Kidney epithelial cell (primary cell): ENCODE data around the gene NDUFS4. TPM values are rescaled to one million over a fixed set of nuclear protein-coding genes. Genes with fewer than 3 reads are reported as not detected.

Source experiments
- DNase-seq: peaks from one replicate; pipeline ENCODE4 v3.0.0-alpha.2; 2010; ENCODE audit warnings: low read depth
- H3K27me3 ChIP-seq: 2 replicates; pipeline ENCODE4 v1.6.0; 2011; ENCODE audit warnings: low read length; ENCODE audit not compliant: control insufficient read depth, insufficient read depth
- H3K36me3 ChIP-seq: 2 replicates; pipeline ENCODE4 v1.5.1; 2011; ENCODE audit warnings: low read length; ENCODE audit not compliant: control insufficient read depth, insufficient read depth
- H3K4me3 ChIP-seq: 2 replicates; pipeline ENCODE4 v1.5.1; 2011; ENCODE audit warnings: low read depth, mild to moderate bottlenecking, control low read depth, low read length
- total RNA-seq: library from RNA; depleted of rRNA; stranded (reverse); fragments of >200 nt; gene quantifications from 2 replicates; pipeline ENCODE4 v1.2.3, GENCODE V29; 2015
- TF ChIP-seq, protein P1 (sequence below): IDR thresholded peaks from 2 replicates; pipeline ENCODE4 v1.5.1; 2011; ENCODE audit warnings: mild to moderate bottlenecking, moderate library complexity, low read length, control low read depth, inconsistent platforms; ENCODE audit not compliant: insufficient read depth, poor library complexity, severe bottlenecking

Gene NDUFS4
- total RNA-seq, 1 donor from 2014 or later: 135 TPM

DNA sequence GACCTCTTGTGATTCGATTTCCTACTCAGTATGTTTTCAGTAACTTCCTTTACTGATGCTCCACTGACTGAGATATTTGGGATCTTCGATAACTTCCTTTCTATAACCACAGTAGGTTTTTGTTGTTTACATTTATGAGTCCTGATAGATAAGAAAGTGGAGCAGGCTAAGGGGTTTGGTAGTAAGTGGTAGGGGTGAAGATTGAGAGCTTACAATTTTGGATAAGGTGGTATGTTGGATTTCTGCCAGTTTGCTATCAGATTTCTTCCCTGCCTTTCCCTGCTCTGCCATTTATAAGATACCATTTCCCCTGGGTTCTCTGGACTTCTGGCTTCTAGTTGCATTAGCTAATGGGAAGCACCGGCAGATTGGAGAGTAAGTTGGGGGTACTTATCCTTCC lies 7.9 kb upstream of the NDUFS4 start:
- no peak for DNase-seq
- TF ChIP-seq, protein P1, sequence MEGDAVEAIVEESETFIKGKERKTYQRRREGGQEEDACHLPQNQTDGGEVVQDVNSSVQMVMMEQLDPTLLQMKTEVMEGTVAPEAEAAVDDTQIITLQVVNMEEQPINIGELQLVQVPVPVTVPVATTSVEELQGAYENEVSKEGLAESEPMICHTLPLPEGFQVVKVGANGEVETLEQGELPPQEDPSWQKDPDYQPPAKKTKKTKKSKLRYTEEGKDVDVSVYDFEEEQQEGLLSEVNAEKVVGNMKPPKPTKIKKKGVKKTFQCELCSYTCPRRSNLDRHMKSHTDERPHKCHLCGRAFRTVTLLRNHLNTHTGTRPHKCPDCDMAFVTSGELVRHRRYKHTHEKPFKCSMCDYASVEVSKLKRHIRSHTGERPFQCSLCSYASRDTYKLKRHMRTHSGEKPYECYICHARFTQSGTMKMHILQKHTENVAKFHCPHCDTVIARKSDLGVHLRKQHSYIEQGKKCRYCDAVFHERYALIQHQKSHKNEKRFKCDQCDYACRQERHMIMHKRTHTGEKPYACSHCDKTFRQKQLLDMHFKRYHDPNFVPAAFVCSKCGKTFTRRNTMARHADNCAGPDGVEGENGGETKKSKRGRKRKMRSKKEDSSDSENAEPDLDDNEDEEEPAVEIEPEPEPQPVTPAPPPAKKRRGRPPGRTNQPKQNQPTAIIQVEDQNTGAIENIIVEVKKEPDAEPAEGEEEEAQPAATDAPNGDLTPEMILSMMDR: no peak
- Histone ChIP-seq H3K27me3 (no peaks in the 10 kb centered on the region), H3K4me3 (no peak overlapping the region), H3K36me3 (no peaks in the 10 kb centered on the region)

DNA sequence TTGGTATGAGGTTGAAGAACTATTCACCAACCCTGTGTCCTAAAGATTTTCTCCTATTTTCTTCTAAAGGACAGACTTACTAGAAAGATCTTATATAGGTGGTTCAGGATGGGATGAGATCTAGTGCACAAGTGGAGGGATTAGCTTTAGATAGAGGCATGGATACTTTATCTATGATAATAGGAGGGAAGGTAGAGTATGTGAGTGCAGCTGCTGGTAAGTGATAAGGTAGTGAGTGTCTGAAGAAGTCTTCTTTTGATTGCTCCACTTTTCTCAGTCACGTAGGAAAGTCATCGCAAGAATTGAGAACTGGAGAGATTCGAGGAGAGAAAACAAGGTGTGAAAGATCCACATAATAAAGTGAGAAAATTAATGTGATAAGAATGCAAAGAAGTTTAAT lies 6.0 kb upstream of the NDUFS4 start:
- TF ChIP-seq, protein P1: no peak
- no peak overlapping the region for H3K4me3 ChIP-seq
- DNase-seq: no peak
- no peaks in the 10 kb centered on the region for H3K36me3 ChIP-seq
- H3K27me3 ChIP-seq: no peaks in the 10 kb centered on the region

DNA sequence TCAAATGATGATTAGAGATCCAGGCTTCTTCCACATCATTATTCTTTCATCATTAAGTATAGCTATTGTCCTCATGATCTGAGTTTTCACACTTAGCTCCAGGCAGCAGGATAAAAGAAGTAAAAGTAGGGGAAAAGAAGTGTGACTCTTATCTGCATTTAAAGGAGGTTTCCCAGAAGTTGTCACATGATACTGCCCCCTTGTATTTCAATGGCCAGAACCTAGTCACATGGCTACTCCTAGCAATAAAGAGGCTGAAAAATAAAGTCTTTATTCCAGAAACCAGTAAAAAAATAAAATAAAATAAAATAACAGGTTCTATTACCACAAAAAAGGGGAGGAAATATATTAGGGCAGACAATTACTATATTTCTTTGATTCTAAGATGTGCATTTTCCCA lies 5.3 kb upstream of the NDUFS4 start:
- Histone ChIP-seq H3K4me3 (no peak overlapping the region), H3K27me3 (no peaks in the 10 kb centered on the region), H3K36me3 (no peaks in the 10 kb centered on the region)
- TF ChIP-seq, protein P1: no peak
- DNase-seq: no peak

- no peak for DNase-seq
- Histone ChIP-seq H3K36me3 (no peaks in the 10 kb centered on the region), H3K27me3 (no peaks in the 10 kb centered on the region), H3K4me3 (no peak overlapping the region)
- TF ChIP-seq, protein P1: no peak
Measured at GRCh38 chr5:53556001-53556400, 4.4 kb upstream of the NDUFS4 start.

GRCh38 chr5:53557386-53557785 lies 3.1 kb upstream of the NDUFS4 start:
- TF ChIP-seq, protein P1: no peak
- DNase-seq: no peak
- no peak overlapping the region for H3K4me3 ChIP-seq
- no peaks in the 10 kb centered on the region for H3K36me3 ChIP-seq
- no peaks in the 10 kb centered on the region for H3K27me3 ChIP-seq

GRCh38 chr5:53558966-53559365 lies 1.5 kb upstream of the NDUFS4 start:
- TF ChIP-seq, protein P1: no peak
- DNase-seq: no peak
- no peaks in the 10 kb centered on the region for H3K36me3 ChIP-seq
- no peak overlapping the region for H3K4me3 ChIP-seq
- H3K27me3 ChIP-seq: no peaks in the 10 kb centered on the region
